ENCODE measurements around the gene SPTBN1. TPM values are rescaled to one million over a fixed set of nuclear protein-coding genes. Genes with fewer than 3 reads are reported as not detected.
A peak's percentile ranks its signal among the peaks of the same experiment; 100 is the strongest.

Gene SPTBN1
- total RNA-seq, 4 donors from 2014 or later: 171 to 293 (median 247) TPM

DNA sequence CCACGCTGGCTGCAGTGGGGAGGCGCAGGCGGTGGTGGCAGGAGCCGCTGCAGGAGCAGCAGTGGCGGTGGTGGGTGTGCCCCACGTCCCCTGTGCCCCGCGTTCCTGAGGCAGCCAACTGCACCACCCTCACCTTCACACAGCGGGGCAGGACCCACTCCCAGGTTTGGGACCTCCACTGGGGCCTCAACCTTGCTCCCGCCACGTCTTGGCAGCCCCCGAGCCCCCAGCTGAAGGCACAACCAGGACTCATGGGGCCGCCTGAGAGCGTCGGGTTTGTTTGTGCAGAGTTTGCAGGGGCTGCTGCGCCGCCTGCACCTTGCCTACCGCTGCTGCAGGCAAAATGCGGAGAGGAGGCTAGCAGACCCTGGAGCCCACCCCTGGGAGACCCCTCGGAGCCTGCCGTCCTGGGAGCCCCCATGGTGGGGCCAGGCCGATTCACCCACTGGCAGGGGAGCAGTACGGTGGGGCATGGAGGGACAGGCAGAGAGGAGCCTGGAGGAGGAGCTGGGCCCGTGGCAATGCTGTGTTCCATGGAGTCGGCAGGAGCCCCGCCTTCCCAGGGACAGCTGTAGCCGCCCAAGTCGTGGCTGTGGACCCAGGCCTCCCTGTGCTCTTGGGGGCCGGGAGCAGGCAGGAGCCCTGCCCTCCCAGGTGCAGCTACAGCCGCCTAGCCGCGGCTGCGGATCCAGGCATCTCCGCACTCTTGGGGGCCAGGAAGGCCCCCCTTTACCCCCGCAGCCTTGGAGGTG lies 252.6 kb downstream of the SPTBN1 start:
- Histone ChIP-seq H3K27ac (peak overlapping the region in 3 of 4 donors; percentile 13 to 55 (median 14)), H3K4me3 (peak overlapping the region; percentile 26 to 52 (median 41)), H3K9me3 (no peaks in the 10 kb centered on the region), H3K36me3 (no peaks in the 10 kb centered on the region), H3K27me3 (no peaks in the 10 kb centered on the region), H3K4me1 (peaks cover 0 to 12% (median 0%) of the 10 kb centered on the region in 4 donors)
- TF ChIP-seq POLR2A (IDR thresholded peaks at IDR 0.05): no peak
- TF ChIP-seq, protein P1, sequence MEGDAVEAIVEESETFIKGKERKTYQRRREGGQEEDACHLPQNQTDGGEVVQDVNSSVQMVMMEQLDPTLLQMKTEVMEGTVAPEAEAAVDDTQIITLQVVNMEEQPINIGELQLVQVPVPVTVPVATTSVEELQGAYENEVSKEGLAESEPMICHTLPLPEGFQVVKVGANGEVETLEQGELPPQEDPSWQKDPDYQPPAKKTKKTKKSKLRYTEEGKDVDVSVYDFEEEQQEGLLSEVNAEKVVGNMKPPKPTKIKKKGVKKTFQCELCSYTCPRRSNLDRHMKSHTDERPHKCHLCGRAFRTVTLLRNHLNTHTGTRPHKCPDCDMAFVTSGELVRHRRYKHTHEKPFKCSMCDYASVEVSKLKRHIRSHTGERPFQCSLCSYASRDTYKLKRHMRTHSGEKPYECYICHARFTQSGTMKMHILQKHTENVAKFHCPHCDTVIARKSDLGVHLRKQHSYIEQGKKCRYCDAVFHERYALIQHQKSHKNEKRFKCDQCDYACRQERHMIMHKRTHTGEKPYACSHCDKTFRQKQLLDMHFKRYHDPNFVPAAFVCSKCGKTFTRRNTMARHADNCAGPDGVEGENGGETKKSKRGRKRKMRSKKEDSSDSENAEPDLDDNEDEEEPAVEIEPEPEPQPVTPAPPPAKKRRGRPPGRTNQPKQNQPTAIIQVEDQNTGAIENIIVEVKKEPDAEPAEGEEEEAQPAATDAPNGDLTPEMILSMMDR (IDR thresholded peaks at IDR 0.05): peak in 2 of 6 experiments; percentile 15
- DNase-seq: peak in 2 of 3 donors; percentile 68 to 78

DNA sequence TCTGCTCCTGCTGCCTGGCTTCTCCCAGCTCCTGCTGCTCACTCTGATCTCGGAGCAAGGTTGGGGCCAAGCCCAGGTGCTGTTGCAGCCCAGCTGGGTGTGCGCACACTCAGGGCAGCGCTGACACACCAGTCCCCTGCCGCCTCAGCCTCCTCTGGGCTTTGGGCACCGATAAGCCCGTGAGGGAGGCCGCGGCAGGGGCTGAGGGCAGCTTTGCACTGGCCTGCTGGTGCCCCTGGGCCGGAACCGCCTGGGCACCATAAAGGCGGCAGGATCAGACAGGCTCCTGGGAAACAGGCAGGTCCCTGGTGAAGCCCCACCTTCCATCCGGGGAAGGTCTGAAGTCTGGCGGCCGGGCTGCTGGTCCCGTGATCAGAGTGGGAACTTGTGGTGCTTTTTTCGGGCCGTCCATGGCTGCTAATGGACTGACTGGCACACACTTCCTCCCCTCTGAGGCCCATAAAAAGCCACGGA lies 253.2 kb downstream of the SPTBN1 start:
- Histone ChIP-seq H3K27ac (peak overlapping the region in 3 of 4 donors; percentile 13 to 55 (median 14)), H3K27me3 (no peaks in the 10 kb centered on the region), H3K36me3 (no peaks in the 10 kb centered on the region), H3K9me3 (no peaks in the 10 kb centered on the region), H3K4me3 (peak overlapping the region; percentile 26 to 52 (median 41)), H3K4me1 (peaks cover 0 to 12% (median 0%) of the 10 kb centered on the region in 4 donors)
- peak in 2 of 3 donors; percentile 75 to 78 for DNase-seq
- TF ChIP-seq, protein P1 (IDR thresholded peaks at IDR 0.05): no peak
- peak in 1 of 2 donors; percentile 27 for TF ChIP-seq POLR2A (IDR thresholded peaks at IDR 0.05)

DNA sequence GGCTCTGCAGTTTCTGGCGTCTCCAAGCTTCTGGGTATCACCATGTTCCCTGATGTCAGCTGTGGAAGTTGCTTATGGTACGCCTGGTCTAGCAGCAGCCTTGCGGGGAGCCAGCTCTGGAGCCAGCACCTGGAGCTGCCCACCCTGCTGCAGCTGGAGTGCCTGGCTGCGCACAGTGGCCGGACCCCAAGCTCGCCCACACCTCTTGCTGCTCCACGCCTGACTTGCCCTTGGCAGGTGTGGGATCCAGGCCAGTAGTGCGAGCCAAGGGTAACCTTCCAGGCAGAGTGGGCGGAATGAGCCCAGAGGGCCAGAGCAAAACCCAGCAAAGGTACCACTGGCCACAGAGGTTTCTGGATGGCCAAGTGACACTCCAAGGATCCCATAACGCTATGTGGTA lies 254.1 kb downstream of the SPTBN1 start:
- H3K27ac ChIP-seq: no peak overlapping the region
- no peaks in the 10 kb centered on the region for H3K9me3 ChIP-seq
- no peak for TF ChIP-seq POLR2A (IDR thresholded peaks at IDR 0.05)
- TF ChIP-seq, protein P1 (IDR thresholded peaks at IDR 0.05): no peak
- H3K27me3 ChIP-seq: no peaks in the 10 kb centered on the region
- no peaks in the 10 kb centered on the region for H3K36me3 ChIP-seq
- H3K4me1 ChIP-seq: peaks cover 0 to 12% (median 0%) of the 10 kb centered on the region in 4 donors
- H3K4me3 ChIP-seq: no peak overlapping the region
- DNase-seq: no peak

DNA sequence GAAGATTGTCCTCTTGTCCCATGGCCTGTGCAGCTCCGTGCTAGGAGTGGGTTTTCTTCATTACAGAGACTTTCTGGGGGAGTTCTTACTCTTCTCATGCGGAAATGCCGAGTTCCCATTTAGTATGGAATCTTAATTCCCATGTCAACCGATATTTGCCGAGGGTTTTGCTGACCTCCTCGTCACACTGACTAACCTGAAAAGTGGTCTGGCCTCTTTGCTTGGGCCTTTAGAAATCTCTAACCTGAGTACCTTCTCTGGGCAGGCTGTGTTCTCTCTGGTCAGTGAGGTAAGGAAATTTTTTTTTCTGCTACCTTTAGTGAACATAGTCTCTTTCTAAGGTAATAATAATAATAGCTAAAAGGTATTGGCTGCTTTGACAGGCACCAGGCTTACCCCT lies 256.4 kb downstream of the SPTBN1 start:
- TF ChIP-seq, protein P1 (IDR thresholded peaks at IDR 0.05): no peak
- no peak for TF ChIP-seq POLR2A (IDR thresholded peaks at IDR 0.05)
- Histone ChIP-seq H3K9me3 (no peaks in the 10 kb centered on the region), H3K4me1 (peaks cover 0 to 12% (median 0%) of the 10 kb centered on the region in 4 donors)

DNA sequence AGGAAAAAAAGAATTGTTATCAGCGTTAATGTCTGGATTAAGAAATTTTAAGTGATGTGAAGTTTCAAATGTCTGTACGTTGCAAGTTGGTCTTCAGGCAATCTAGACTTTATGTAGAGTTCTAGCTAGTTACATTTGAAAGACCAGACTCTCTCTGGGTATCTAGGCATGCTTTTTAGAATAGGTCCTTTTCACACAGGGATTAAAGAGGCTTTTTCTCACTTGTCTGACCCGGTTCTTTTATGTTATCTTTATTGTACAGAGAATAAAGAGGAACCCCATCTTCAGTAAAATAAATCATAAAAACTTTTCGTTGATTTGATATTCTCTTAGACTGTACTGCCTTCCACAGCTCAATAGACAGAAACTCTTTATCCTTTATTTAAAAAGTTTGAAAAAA lies 258.9 kb downstream of the SPTBN1 start:
- no peak for TF ChIP-seq POLR2A (IDR thresholded peaks at IDR 0.05)
- TF ChIP-seq, protein P1 (IDR thresholded peaks at IDR 0.05): no peak
- no peak for DNase-seq

More for the DNA sequence above, 256.4 kb downstream of the SPTBN1 start:
- Histone ChIP-seq H3K36me3 (no peaks in the 10 kb centered on the region), H3K27me3 (no peaks in the 10 kb centered on the region), H3K27ac (no peak overlapping the region), H3K4me3 (no peak overlapping the region)
- no peak for DNase-seq

More for the DNA sequence above, 258.9 kb downstream of the SPTBN1 start:
- Histone ChIP-seq H3K27ac (no peak overlapping the region), H3K4me1 (no peaks in the 10 kb centered on the region), H3K36me3 (no peaks in the 10 kb centered on the region), H3K27me3 (no peaks in the 10 kb centered on the region), H3K4me3 (no peak overlapping the region), H3K9me3 (no peaks in the 10 kb centered on the region)
